Spleen (tissue), 11 donors: ENCODE data around the gene PIAS4. TPM values are rescaled to one million over a fixed set of nuclear protein-coding genes. Genes with fewer than 3 reads are reported as not detected.
"Not testable (repeated sequence)": the region's sequence is repeated elsewhere in the genome, so short reads cannot be mapped to it uniquely, and the experiment has no call there.

Source experiments
- DNase-seq: peaks from one replicate; pipeline ENCODE4 v3.0.0-alpha.2; 2020
- H3K27ac ChIP-seq, 8 donors: fragments of 200-600 bp; sonication (generic) in 7 of 8; 1 replicate in 4 of 8; 2 replicates in 4 of 8; pipeline versions ENCODE4 v1.5.0 to v1.8.0; 2016 to 2021; ENCODE audit warnings: inconsistent platforms in 4 of 8, mild to moderate bottlenecking in 4 of 8, moderate library complexity in 1 of 8
- H3K27me3 ChIP-seq, 7 donors: fragments of 200-600 bp; sonication (generic) in 6 of 7; replicated peaks in 1 of 7; 1 replicate in 4 of 7; 2 replicates in 3 of 7; pipeline versions ENCODE4 v1.5.0 to v1.8.0; 2016 to 2021; ENCODE audit warnings: inconsistent platforms in 3 of 7, mild to moderate bottlenecking in 1 of 7
- H3K36me3 ChIP-seq, 6 donors: fragments of 200-600 bp; sonication (generic) in 5 of 6; 1 replicate in 4 of 6; 2 replicates in 2 of 6; pipeline versions ENCODE4 v1.5.0 to v1.8.0; 2016 to 2021; ENCODE audit warnings: inconsistent platforms in 2 of 6
- H3K4me1 ChIP-seq, 6 donors: fragments of 200-600 bp; sonication (generic) in 5 of 6; 1 replicate in 3 of 6; 2 replicates in 3 of 6; pipeline versions ENCODE4 v1.5.0 to v1.8.0; 2016 to 2021; ENCODE audit warnings: inconsistent platforms in 3 of 6
- H3K4me3 ChIP-seq, 8 donors: fragments of 200-600 bp; sonication (generic) in 7 of 8; 1 replicate in 4 of 8; 2 replicates in 4 of 8; pipeline versions ENCODE4 v1.5.0 to v1.8.0; 2016 to 2021; ENCODE audit warnings: inconsistent platforms in 4 of 8, mild to moderate bottlenecking in 4 of 8, moderate library complexity in 2 of 8
- H3K9me3 ChIP-seq, 8 donors: fragments of 200-600 bp; sonication (generic) in 7 of 8; 1 replicate in 4 of 8; 2 replicates in 4 of 8; pipeline versions ENCODE4 v1.5.0 to v1.8.0; 2016 to 2021; ENCODE audit warnings: inconsistent platforms in 4 of 8
- CTCF ChIP-seq, 11 experiments: fragments of 200-600 bp in 7 of 11; fragments of 450-650 bp in 4 of 11; sonication (generic) in 4 of 11; IDR thresholded peaks in 8 of 11; conservative IDR thresholded peaks in 3 of 11; 1 replicate in 7 of 11; 2 replicates in 4 of 11; pipeline versions ENCODE4 v1.4.0 to v1.8.0; 2016 to 2021; ENCODE audit warnings: antibody characterized with exemption in 11 of 11, inconsistent platforms in 4 of 11, mild to moderate bottlenecking in 1 of 11
- POLR2A ChIP-seq, 3 donors: fragments of 450-650 bp; IDR thresholded peaks; one replicate each; pipeline ENCODE4 v1.5.1; 2017; ENCODE audit warnings: antibody characterized with exemption in 3 of 3, mild to moderate bottlenecking in 1 of 3
- POLR2AphosphoS5 ChIP-seq, 3 donors: sonication (generic); formaldehyde crosslinking; IDR thresholded peaks; one replicate each; pipeline ENCODE4 v1.5.1; 2017; ENCODE audit warnings: antibody characterized with exemption in 3 of 3
- WGBS, 5 donors: extraction: QIAGEN DNeasy Blood & Tissue Kit in 3 of 5; methylation state at CpG; one replicate each; pipeline versions ENCODE4 v1.1.5 to v1.1.7; 2013 to 2018; 5-methylcytosine and 5-hydroxymethylcytosine counted together
- intact Hi-C: fragments of 100-400 bp; cut with DNase I; formaldehyde crosslinking; loops from one replicate; pipeline ENCODE4 v1.15.0; 2023; ENCODE audit warnings: low total_unique reads
- polyA plus RNA-seq, 3 donors: library from polyadenylated mRNA; stranded (reverse); fragments of 200-250 nt; gene quantifications; one replicate each; pipeline ENCODE4 v1.2.1, GENCODE V29; 2013
- total RNA-seq, 7 donors: library from RNA; depleted of rRNA in 3 of 7; stranded (reverse); fragments of >200 nt in 3 of 7; fragmentation: NEBNext Ultra II Directional in 4 of 7; extraction: Animal tissue kit (Norgen Biotek cat#: 25700) in 4 of 7; gene quantifications; one replicate each; pipeline versions ENCODE4 v1.1.0 to v1.2.1, GENCODE V29; 2016 to 2021
- donor health status: healthy with polysubstance abuse.
- donor health status: DM: no; HTN: no; CAD: no; lungs with moderate emphysema.
- donor health status: DM: no; HTN: no; CAD: no.
- donor health status: Bipolar disorder and iron deficiency.
- donor health status: healthy.
- donor health status: DM: no; HTN: no; CAD: no.
- donor health status: DM: yes; HTN: yes; CAD: no.

The PIAS4 gene
- total and polyA plus RNA-seq, 10 donors, result 6.2 to 30.5 (median 22.3) TPM

GRCh38 chr19:4009990-4010807 lies 2.7 kb downstream of the PIAS4 start:
- 66 to 82% (median 76%) methylated on average over 16 to 24 of the region's 24 CpGs for WGBS, 5 donors
- H3K36me3 ChIP-seq, result peaks cover 0 to 52% (median 30%) of the 10 kb centered on the region in 6 donors
- intact Hi-C loops, result loop anchor here (10.0 kb wide), 1 partner anchor 55 kb away; the partner anchor contains the start of gene ZBTB7A
- H3K27ac ChIP-seq, result peak overlapping the region in 2 of 8 donors; percentile 15 to 23
- H3K4me3 ChIP-seq, result peak overlapping the region in 1 of 8 donors; percentile 25
- TF ChIP-seq POLR2AphosphoS5 (IDR thresholded peaks at IDR 0.05) (no peak), CTCF (IDR thresholded peaks at IDR 0.05 in 8 of 11, conservative IDR thresholded peaks at IDR 0.05 in 3 of 11) (no peak), POLR2A (IDR thresholded peaks at IDR 0.05) (no peak)
- H3K4me1 ChIP-seq, result peaks cover 27 to 87% (median 64%) of the 10 kb centered on the region in 6 donors
- no peaks in the 10 kb centered on the region for H3K9me3 ChIP-seq
- no peaks in the 10 kb centered on the region for H3K27me3 ChIP-seq
- no peak for DNase-seq

GRCh38 chr19:4010808-4011110 lies 3.2 kb downstream of the PIAS4 start:
- H3K4me3 ChIP-seq, result no peak overlapping the region
- H3K27me3 ChIP-seq, result no peaks in the 10 kb centered on the region
- peaks cover 28 to 89% (median 69%) of the 10 kb centered on the region in 6 donors for H3K4me1 ChIP-seq
- no peak overlapping the region for H3K27ac ChIP-seq
- H3K36me3 ChIP-seq, result peaks cover 0 to 58% (median 34%) of the 10 kb centered on the region in 6 donors
- intact Hi-C loops, result no loop called here
- no peak for DNase-seq
- WGBS, 5 donors, result 81 to 91% (median 89%) methylated on average over 13 to 14 of the region's 14 CpGs
- TF ChIP-seq POLR2AphosphoS5 (IDR thresholded peaks at IDR 0.05), result no peak
- no peak for TF ChIP-seq CTCF (IDR thresholded peaks at IDR 0.05 in 8 of 11, conservative IDR thresholded peaks at IDR 0.05 in 3 of 11)
- TF ChIP-seq POLR2A (IDR thresholded peaks at IDR 0.05), result no peak
- no peaks in the 10 kb centered on the region for H3K9me3 ChIP-seq

- H3K4me1 ChIP-seq, result peaks cover 28 to 89% (median 70%) of the 10 kb centered on the region in 6 donors
- H3K27ac ChIP-seq, H3K4me3 ChIP-seq, H3K27me3 ChIP-seq, intact Hi-C loops, H3K9me3 ChIP-seq, DNase-seq: not testable (repeated sequence)
- 83 to 91% (median 89%) methylated on average over 6 of the region's 6 CpGs for WGBS, 5 donors
- peaks cover 0 to 64% (median 40%) of the 10 kb centered on the region in 6 donors for H3K36me3 ChIP-seq
These were observed 3.9 kb downstream of the PIAS4 start for GRCh38 chr19:4011430-4011829.

GRCh38 chr19:4012092-4012974 lies 4.8 kb downstream of the PIAS4 start:
- DNase-seq, result no peak
- H3K27ac ChIP-seq, result no peak overlapping the region
- intact Hi-C loops, result no loop called here
- 89 to 92% (median 92%) methylated on average over 24 to 27 of the region's 27 CpGs for WGBS, 5 donors
- H3K9me3 ChIP-seq, result no peaks in the 10 kb centered on the region
- no peak for TF ChIP-seq POLR2A (IDR thresholded peaks at IDR 0.05)
- TF ChIP-seq CTCF (IDR thresholded peaks at IDR 0.05 in 8 of 11, conservative IDR thresholded peaks at IDR 0.05 in 3 of 11), result no peak
- TF ChIP-seq POLR2AphosphoS5 (IDR thresholded peaks at IDR 0.05), result no peak
- H3K4me3 ChIP-seq, result no peak overlapping the region
- no peaks in the 10 kb centered on the region for H3K27me3 ChIP-seq
- H3K4me1 ChIP-seq, result peaks cover 28 to 88% (median 66%) of the 10 kb centered on the region in 6 donors
- H3K36me3 ChIP-seq, result peaks cover 0 to 73% (median 42%) of the 10 kb centered on the region in 6 donors
